ENCODE data around the gene NT5C1A.

The NT5C1A gene

DNA sequence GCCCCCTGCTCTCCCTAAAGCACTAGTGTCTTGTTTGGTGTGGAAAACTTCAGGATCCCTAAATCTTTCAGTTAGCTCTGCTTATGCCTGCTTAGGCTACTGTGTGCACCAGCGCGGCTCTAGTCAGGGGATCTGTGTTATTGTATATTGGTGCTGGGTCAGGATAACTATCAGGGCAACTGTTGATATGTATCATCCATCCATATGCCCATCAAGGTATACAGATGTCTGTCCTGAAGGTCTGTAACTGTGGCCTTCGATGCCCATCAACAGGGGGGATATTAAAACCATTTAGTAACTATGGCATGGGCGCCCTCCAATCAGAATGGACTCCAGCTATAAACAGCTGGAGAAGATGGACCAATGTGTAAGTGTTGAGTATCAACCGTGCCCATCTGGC, 12.4 kb downstream of the NT5C1A start:
- Histone ChIP-seq H3F3A (ENCODE audit: insufficient read depth, low read length) (no peaks in the 10 kb centered on the region), H3K79me2 (ENCODE audit: insufficient read depth, low read length) (no peaks in the 10 kb centered on the region), H3K4me1 (ENCODE audit: insufficient read depth, low read length, severe bottlenecking) (peaks cover 8% of the 10 kb centered on the region), H3K27me3 (ENCODE audit: insufficient read depth, low read length) (no peaks in the 10 kb centered on the region; the same call in 1 of the 2 replicates), H2AFZ (ENCODE audit: low read length) (no peak overlapping the region), H3K4me3 (ENCODE audit: low read depth, low read length, poor library complexity, severe bottlenecking) (no peak overlapping the region), H3K36me3 (ENCODE audit: insufficient read depth, low read length) (no peaks in the 10 kb centered on the region), H3K27ac (ENCODE audit: low read depth, low read length, poor library complexity, severe bottlenecking) (no peak overlapping the region), H3K9ac (ENCODE audit: low read length) (no peak overlapping the region), H4K20me1 (ENCODE audit: insufficient read depth, low read length) (no peaks in the 10 kb centered on the region), H3K9me3 (ENCODE audit: low read length) (no peaks in the 10 kb centered on the region), H3K9me2 (ENCODE audit: low read depth, low read length) (no peaks in the 10 kb centered on the region), H3K4me2 (ENCODE audit: low read length) (no peak overlapping the region)
- TF ChIP-seq EZH2 (IDR thresholded peaks at IDR 0.05; ENCODE audit: borderline replicate concordance, low read length), result no peak
- TF ChIP-seq, protein P1, sequence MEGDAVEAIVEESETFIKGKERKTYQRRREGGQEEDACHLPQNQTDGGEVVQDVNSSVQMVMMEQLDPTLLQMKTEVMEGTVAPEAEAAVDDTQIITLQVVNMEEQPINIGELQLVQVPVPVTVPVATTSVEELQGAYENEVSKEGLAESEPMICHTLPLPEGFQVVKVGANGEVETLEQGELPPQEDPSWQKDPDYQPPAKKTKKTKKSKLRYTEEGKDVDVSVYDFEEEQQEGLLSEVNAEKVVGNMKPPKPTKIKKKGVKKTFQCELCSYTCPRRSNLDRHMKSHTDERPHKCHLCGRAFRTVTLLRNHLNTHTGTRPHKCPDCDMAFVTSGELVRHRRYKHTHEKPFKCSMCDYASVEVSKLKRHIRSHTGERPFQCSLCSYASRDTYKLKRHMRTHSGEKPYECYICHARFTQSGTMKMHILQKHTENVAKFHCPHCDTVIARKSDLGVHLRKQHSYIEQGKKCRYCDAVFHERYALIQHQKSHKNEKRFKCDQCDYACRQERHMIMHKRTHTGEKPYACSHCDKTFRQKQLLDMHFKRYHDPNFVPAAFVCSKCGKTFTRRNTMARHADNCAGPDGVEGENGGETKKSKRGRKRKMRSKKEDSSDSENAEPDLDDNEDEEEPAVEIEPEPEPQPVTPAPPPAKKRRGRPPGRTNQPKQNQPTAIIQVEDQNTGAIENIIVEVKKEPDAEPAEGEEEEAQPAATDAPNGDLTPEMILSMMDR (IDR thresholded peaks at IDR 0.05; ENCODE audit: low read length), result no peak

DNA sequence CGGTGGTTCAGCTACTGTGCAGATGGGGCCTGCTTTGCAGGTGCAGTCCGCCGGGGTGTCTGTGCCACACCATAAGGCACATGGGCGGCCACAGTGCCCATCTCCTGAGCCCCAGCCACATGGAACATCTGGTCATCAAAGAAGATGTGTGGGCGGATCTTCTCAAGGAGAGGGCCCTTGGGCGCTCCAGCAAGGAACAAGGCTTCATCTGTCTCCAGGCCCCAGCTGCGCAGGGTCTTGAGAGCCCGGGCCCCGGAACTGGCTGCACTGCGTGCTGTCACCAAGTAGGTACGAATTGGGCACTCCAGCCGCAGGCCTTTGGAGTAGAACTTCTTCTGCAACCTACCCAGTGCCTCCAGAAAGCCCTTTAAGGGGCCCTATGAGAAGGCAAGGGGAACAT, 12.8 kb downstream of the NT5C1A start:
- Histone ChIP-seq H3K4me1 (ENCODE audit: insufficient read depth, low read length, severe bottlenecking) (peaks cover 8% of the 10 kb centered on the region), H3K4me3 (ENCODE audit: low read depth, low read length, poor library complexity, severe bottlenecking) (no peak overlapping the region), H3F3A (ENCODE audit: insufficient read depth, low read length) (no peaks in the 10 kb centered on the region), H3K27me3 (ENCODE audit: insufficient read depth, low read length) (no peaks in the 10 kb centered on the region; the same call in 1 of the 2 replicates), H3K9ac (ENCODE audit: low read length) (no peak overlapping the region), H3K79me2 (ENCODE audit: insufficient read depth, low read length) (no peaks in the 10 kb centered on the region), H3K9me2 (ENCODE audit: low read depth, low read length) (no peaks in the 10 kb centered on the region), H3K36me3 (ENCODE audit: insufficient read depth, low read length) (no peaks in the 10 kb centered on the region), H3K9me3 (ENCODE audit: low read length) (no peaks in the 10 kb centered on the region), H3K4me2 (ENCODE audit: low read length) (no peak overlapping the region), H4K20me1 (ENCODE audit: insufficient read depth, low read length) (no peaks in the 10 kb centered on the region), H2AFZ (ENCODE audit: low read length) (no peak overlapping the region), H3K27ac (ENCODE audit: low read depth, low read length, poor library complexity, severe bottlenecking) (no peak overlapping the region)
- TF ChIP-seq, protein P1 (IDR thresholded peaks at IDR 0.05; ENCODE audit: low read length), result no peak
- TF ChIP-seq EZH2 (IDR thresholded peaks at IDR 0.05; ENCODE audit: borderline replicate concordance, low read length), result no peak

DNA sequence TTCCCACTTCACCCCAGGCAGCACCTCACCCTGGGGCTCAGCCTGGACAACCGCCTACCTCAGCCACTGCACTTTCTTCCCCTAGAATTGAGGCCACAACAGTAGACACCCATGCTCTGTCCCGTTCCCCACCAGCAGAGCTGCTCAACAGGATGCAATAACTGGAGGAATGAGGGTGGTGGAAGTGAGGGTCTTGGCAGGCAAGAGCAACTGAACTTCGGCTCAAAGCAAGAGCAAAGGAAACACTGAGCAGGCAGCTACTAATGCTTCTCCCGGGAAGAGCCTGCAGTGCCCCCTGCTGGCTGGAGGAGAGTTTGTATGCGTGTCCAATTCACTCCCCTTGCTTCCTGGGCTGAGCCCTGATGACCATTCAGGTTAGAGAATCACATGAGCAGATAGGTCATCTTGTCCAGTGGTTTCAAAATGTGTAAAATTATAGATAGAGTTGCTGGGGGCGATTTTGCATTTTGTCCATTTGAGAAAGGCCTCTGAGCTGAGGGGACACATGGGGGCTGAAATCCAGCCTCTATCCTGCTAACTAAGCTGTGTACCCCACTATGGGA, 13.9 kb downstream of the NT5C1A start:
- H3K4me1 ChIP-seq (ENCODE audit: insufficient read depth, low read length, severe bottlenecking), result peaks cover 3% of the 10 kb centered on the region
- TF ChIP-seq EZH2 (IDR thresholded peaks at IDR 0.05; ENCODE audit: borderline replicate concordance, low read length), result no peak
- TF ChIP-seq, protein P1 (IDR thresholded peaks at IDR 0.05; ENCODE audit: low read length), result peak; percentile 90
- peak overlapping the region; percentile 35; the same call in 1 of the 2 replicates for H3K4me2 ChIP-seq (ENCODE audit: low read length)
- no peaks in the 10 kb centered on the region for H3K9me2 ChIP-seq (ENCODE audit: low read depth, low read length)
- H3K36me3 ChIP-seq (ENCODE audit: insufficient read depth, low read length), result no peaks in the 10 kb centered on the region
- no peaks in the 10 kb centered on the region for H3F3A ChIP-seq (ENCODE audit: insufficient read depth, low read length)
- H3K79me2 ChIP-seq (ENCODE audit: insufficient read depth, low read length), result no peaks in the 10 kb centered on the region
- no peaks in the 10 kb centered on the region; the same call in 1 of the 2 replicates for H3K27me3 ChIP-seq (ENCODE audit: insufficient read depth, low read length)
- H3K9me3 ChIP-seq (ENCODE audit: low read length), result no peaks in the 10 kb centered on the region
- H3K4me3 ChIP-seq (ENCODE audit: low read depth, low read length, poor library complexity, severe bottlenecking), result no peak overlapping the region
- H4K20me1 ChIP-seq (ENCODE audit: insufficient read depth, low read length), result no peaks in the 10 kb centered on the region
- H2AFZ ChIP-seq (ENCODE audit: low read length), result no peak overlapping the region
- no peak overlapping the region for H3K27ac ChIP-seq (ENCODE audit: low read depth, low read length, poor library complexity, severe bottlenecking)
- no peak overlapping the region for H3K9ac ChIP-seq (ENCODE audit: low read length)
